Loucy (cell line): ENCODE measurements around the gene COMTD1.

Experiments used
- CTCF ChIP-seq: fragments of 200-600 bp; sonication (generic); conservative IDR thresholded peaks from 2 replicates; pipeline ENCODE4 v1.5.1; 2014; ENCODE audit warnings: mild to moderate bottlenecking, antibody characterized with exemption, low read length
- EZH2phosphoT487 ChIP-seq: fragments of 200-600 bp; IDR thresholded peaks from 2 replicates; pipeline ENCODE4 v1.6.1; 2018; ENCODE audit warnings: antibody characterized with exemption, mild to moderate bottlenecking, moderate library complexity, borderline replicate concordance

GRCh38 chr10:75244487-75245353, 9.0 kb upstream of the COMTD1 start:
- TF ChIP-seq EZH2phosphoT487 (no peak), CTCF (no peak)
